ENCODE data around the gene NOP10.

GRCh38 chr15:34335176-34336032 is 7.5 kb downstream of the NOP10 start:
- TF ChIP-seq REST (IDR thresholded peaks at IDR 0.05; ENCODE audit: insufficient read depth in 1 of 2, low read depth in 2 of 2, low read length in 2 of 2) (no peak), POLR2AphosphoS5 (IDR thresholded peaks at IDR 0.05; ENCODE audit: low read depth, low read length) (no peak)
